ENCODE data around the gene CLP1. TPM values are rescaled to one million over a fixed set of nuclear protein-coding genes. Genes with fewer than 3 reads are reported as not detected.

Gene CLP1
- total RNA-seq, 2 donors from 2014 or later: 15.1 to 16.1 TPM

GRCh38 chr11:57656885-57657193, 723 bp upstream of the CLP1 start:
- Mint-ChIP-seq H3K9me3 (no peaks in the 10 kb centered on the region), H3K27me3 (ENCODE audit: low read depth) (no peaks in the 10 kb centered on the region), H3K36me3 (ENCODE audit: insufficient read depth in 2 of 2) (peaks cover 0 to 5% of the 10 kb centered on the region in 2 donors), H3K27ac (peak overlapping the region; percentile 84), H3K4me3 (peak overlapping the region; percentile 98 to 99), H3K4me1 (ENCODE audit: low read depth) (peaks cover 40% of the 10 kb centered on the region)
- ATAC-seq (replicated peaks in 1 of 2) (no peak), DNase-seq (no peak)

- Mint-ChIP-seq H3K4me3 (peak overlapping the region; percentile 98 to 99), H3K36me3 (ENCODE audit: insufficient read depth in 2 of 2) (peaks cover 2 to 11% of the 10 kb centered on the region in 2 donors), H3K27ac (peak overlapping the region; percentile 97), H3K9me3 (no peaks in the 10 kb centered on the region), H3K4me1 (ENCODE audit: low read depth) (peaks cover 32% of the 10 kb centered on the region), H3K27me3 (ENCODE audit: low read depth) (no peaks in the 10 kb centered on the region)
- no peak for DNase-seq
- ATAC-seq (replicated peaks in 1 of 2): no peak
Observed at GRCh38 chr11:57658023-57658361, 430 bp downstream of the CLP1 start.

- Mint-ChIP-seq H3K4me3 (no peak overlapping the region), H3K27me3 (ENCODE audit: low read depth) (no peaks in the 10 kb centered on the region), H3K27ac (no peak overlapping the region), H3K36me3 (ENCODE audit: insufficient read depth in 2 of 2) (peaks cover 2 to 11% of the 10 kb centered on the region in 2 donors), H3K9me3 (no peaks in the 10 kb centered on the region), H3K4me1 (ENCODE audit: low read depth) (peaks cover 28% of the 10 kb centered on the region)
- ATAC-seq (replicated peaks in 1 of 2): no peak
- DNase-seq: no peak
Observed at GRCh38 chr11:57659669-57660068, 2.1 kb downstream of the CLP1 start.

GRCh38 chr11:57662893-57663292, 5.3 kb downstream of the CLP1 start:
- peaks cover 4 to 9% of the 10 kb centered on the region in 2 donors for H3K36me3 Mint-ChIP-seq (ENCODE audit: insufficient read depth in 2 of 2)
- H3K27ac Mint-ChIP-seq: peak overlapping the region; percentile 3

GRCh38 chr11:57663975-57664374, 6.4 kb downstream of the CLP1 start:
- Mint-ChIP-seq H3K36me3 (ENCODE audit: insufficient read depth in 2 of 2) (peaks cover 10 to 13% of the 10 kb centered on the region in 2 donors), H3K4me3 (no peak overlapping the region), H3K9me3 (no peaks in the 10 kb centered on the region), H3K27me3 (ENCODE audit: low read depth) (no peaks in the 10 kb centered on the region), H3K4me1 (ENCODE audit: low read depth) (peaks cover 25% of the 10 kb centered on the region), H3K27ac (no peak overlapping the region)
- DNase-seq: no peak
- ATAC-seq (replicated peaks in 1 of 2): no peak

More at GRCh38 chr11:57662893-57663292, 5.3 kb downstream of the CLP1 start:
- no peaks in the 10 kb centered on the region for H3K9me3 Mint-ChIP-seq
- no peak for DNase-seq
- no peaks in the 10 kb centered on the region for H3K27me3 Mint-ChIP-seq (ENCODE audit: low read depth)
- ATAC-seq (replicated peaks in 1 of 2): no peak
- no peak overlapping the region for H3K4me3 Mint-ChIP-seq
- peaks cover 33% of the 10 kb centered on the region for H3K4me1 Mint-ChIP-seq (ENCODE audit: low read depth)

- H3K9me3 Mint-ChIP-seq: no peaks in the 10 kb centered on the region
- peaks cover 46% of the 10 kb centered on the region for H3K4me1 Mint-ChIP-seq (ENCODE audit: low read depth)
- H3K36me3 Mint-ChIP-seq (ENCODE audit: insufficient read depth in 2 of 2): peaks cover 7 to 10% of the 10 kb centered on the region in 2 donors
- no peaks in the 10 kb centered on the region for H3K27me3 Mint-ChIP-seq (ENCODE audit: low read depth)
- peak overlapping the region; percentile 88 to 97 for H3K4me3 Mint-ChIP-seq
- ATAC-seq (replicated peaks in 1 of 2): peak; percentile 65 to 66
- peak; percentile 89 to 95 for DNase-seq
- peak overlapping the region; percentile 99 for H3K27ac Mint-ChIP-seq
Observed at GRCh38 chr11:57667117-57667735, 9.7 kb downstream of the CLP1 start.

- Mint-ChIP-seq H3K4me1 (ENCODE audit: low read depth) (peaks cover 53% of the 10 kb centered on the region), H3K4me3 (peak within 1 kb of the TSS; percentile 88 to 97), H3K27ac (peak within 1 kb of the TSS; percentile 99), H3K36me3 (ENCODE audit: insufficient read depth in 2 of 2) (peaks cover 5 to 12% of the 10 kb centered on the region in 2 donors), H3K9me3 (no peaks in the 10 kb centered on the region), H3K27me3 (ENCODE audit: low read depth) (no peaks in the 10 kb centered on the region)
- DNase-seq (peak; percentile 99), ATAC-seq (replicated peaks in 1 of 2) (peak; percentile 90 to 91)
Observed at GRCh38 chr11:57667736-57668433, 10.3 kb downstream of the CLP1 start, which contains the start of gene ZDHHC5. Gene ZDHHC5, plus strand, starts transcription at chr11:57668114. Its CDS starts 4,977 bp downstream, at chr11:57673091.

- H3K4me1 Mint-ChIP-seq (ENCODE audit: low read depth): peaks cover 58% of the 10 kb centered on the region
- DNase-seq: no peak
- ATAC-seq (replicated peaks in 1 of 2): peak; percentile 7 to 17
Observed at GRCh38 chr11:57668434-57668782, 10.8 kb downstream of the CLP1 start.

GRCh38 chr11:57674251-57674650, 16.7 kb downstream of the CLP1 start:
- peak overlapping the region in 1 of 2 donors; percentile 44 for H3K4me3 Mint-ChIP-seq
- ATAC-seq (replicated peaks in 1 of 2) (no peak), DNase-seq (no peak)
- H3K4me1 Mint-ChIP-seq (ENCODE audit: low read depth): peaks cover 89% of the 10 kb centered on the region
- no peaks in the 10 kb centered on the region for H3K27me3 Mint-ChIP-seq (ENCODE audit: low read depth)
- H3K27ac Mint-ChIP-seq: peak overlapping the region; percentile 43
- peaks cover 9 to 28% of the 10 kb centered on the region in 2 donors for H3K36me3 Mint-ChIP-seq (ENCODE audit: insufficient read depth in 2 of 2)
- H3K9me3 Mint-ChIP-seq: no peaks in the 10 kb centered on the region

More at GRCh38 chr11:57668434-57668782, 10.8 kb downstream of the CLP1 start:
- Mint-ChIP-seq H3K27me3 (ENCODE audit: low read depth) (no peaks in the 10 kb centered on the region), H3K9me3 (no peaks in the 10 kb centered on the region), H3K4me3 (peak overlapping the region; percentile 88 to 97), H3K36me3 (ENCODE audit: insufficient read depth in 2 of 2) (peaks cover 10 to 13% of the 10 kb centered on the region in 2 donors), H3K27ac (peak overlapping the region; percentile 98)

- Mint-ChIP-seq H3K36me3 (ENCODE audit: insufficient read depth in 2 of 2) (peaks cover 9 to 28% of the 10 kb centered on the region in 2 donors), H3K27ac (peak overlapping the region; percentile 85), H3K9me3 (no peaks in the 10 kb centered on the region), H3K4me1 (ENCODE audit: low read depth) (peaks cover 89% of the 10 kb centered on the region), H3K27me3 (ENCODE audit: low read depth) (no peaks in the 10 kb centered on the region), H3K4me3 (peak overlapping the region; percentile 6 to 33)
- DNase-seq: no peak
- peak; percentile 40 to 76 for ATAC-seq (replicated peaks in 1 of 2)
Observed at GRCh38 chr11:57675176-57675941, 17.8 kb downstream of the CLP1 start.

GRCh38 chr11:57679396-57679795, 21.8 kb downstream of the CLP1 start:
- H3K9me3 Mint-ChIP-seq: no peaks in the 10 kb centered on the region
- H3K4me3 Mint-ChIP-seq: no peak overlapping the region
- no peak overlapping the region for H3K27ac Mint-ChIP-seq
- H3K4me1 Mint-ChIP-seq (ENCODE audit: low read depth): peaks cover 67% of the 10 kb centered on the region
- ATAC-seq (replicated peaks in 1 of 2): no peak
- peaks cover 17 to 26% of the 10 kb centered on the region in 2 donors for H3K36me3 Mint-ChIP-seq (ENCODE audit: insufficient read depth in 2 of 2)
- no peaks in the 10 kb centered on the region for H3K27me3 Mint-ChIP-seq (ENCODE audit: low read depth)
- no peak for DNase-seq

GRCh38 chr11:57680552-57680874, 23.0 kb downstream of the CLP1 start:
- peaks cover 16 to 28% of the 10 kb centered on the region in 2 donors for H3K36me3 Mint-ChIP-seq (ENCODE audit: insufficient read depth in 2 of 2)
- peak overlapping the region; percentile 66 to 77 for H3K4me3 Mint-ChIP-seq
- no peaks in the 10 kb centered on the region for H3K9me3 Mint-ChIP-seq
- H3K4me1 Mint-ChIP-seq (ENCODE audit: low read depth): peaks cover 56% of the 10 kb centered on the region
- no peaks in the 10 kb centered on the region for H3K27me3 Mint-ChIP-seq (ENCODE audit: low read depth)
- ATAC-seq (replicated peaks in 1 of 2): peak; percentile 62 to 65
- H3K27ac Mint-ChIP-seq: peak overlapping the region; percentile 87
- DNase-seq: no peak

- peaks cover 16 to 32% of the 10 kb centered on the region in 2 donors for H3K36me3 Mint-ChIP-seq (ENCODE audit: insufficient read depth in 2 of 2)
- H3K4me1 Mint-ChIP-seq (ENCODE audit: low read depth): peaks cover 49% of the 10 kb centered on the region
- peak overlapping the region in 1 of 2 donors; percentile 25 for H3K4me3 Mint-ChIP-seq
- H3K27me3 Mint-ChIP-seq (ENCODE audit: low read depth): no peaks in the 10 kb centered on the region
- H3K27ac Mint-ChIP-seq: peak overlapping the region; percentile 87
- no peak for ATAC-seq (replicated peaks in 1 of 2)
- H3K9me3 Mint-ChIP-seq: no peaks in the 10 kb centered on the region
- DNase-seq: no peak
Observed at GRCh38 chr11:57681168-57681567, 23.6 kb downstream of the CLP1 start.
